Tibial nerve (tissue), 4 donors: ENCODE measurements around the gene NKAPL.

Experiments used
- CTCF ChIP-seq, 5 experiments: fragments of 200-600 bp in 3 of 5; fragments of 450-650 bp in 2 of 5; sonication (generic) in 3 of 5; IDR thresholded peaks; one replicate each; pipeline ENCODE4 v1.5.1; 2016 to 2019; ENCODE audit warnings: antibody characterized with exemption in 5 of 5, mild to moderate bottlenecking in 3 of 5, moderate library complexity in 2 of 5
- EP300 ChIP-seq, 2 donors: sonication (generic); formaldehyde crosslinking; IDR thresholded peaks; one replicate each; pipeline ENCODE4 v1.6.1; 2017; ENCODE audit warnings: antibody characterized with exemption in 2 of 2, mild to moderate bottlenecking in 1 of 2
- POLR2A ChIP-seq, 2 donors: fragments of 450-650 bp; IDR thresholded peaks; one replicate each; pipeline ENCODE4 v1.6.1; 2017; ENCODE audit warnings: antibody characterized with exemption in 2 of 2, mild to moderate bottlenecking in 2 of 2, moderate library complexity in 2 of 2

- TF ChIP-seq CTCF (IDR thresholded peaks at IDR 0.05) (no peak), EP300 (IDR thresholded peaks at IDR 0.05) (peak in 1 of 2 donors; percentile 85), POLR2A (IDR thresholded peaks at IDR 0.05) (no peak)
Observed at GRCh38 chr6:28225056-28225834, 33.9 kb upstream of the NKAPL start, which contains the start of gene ZSCAN9.
